Liver (tissue), 3 donors: ENCODE measurements around the gene TTC21B.

Experiments used
- JUND ChIP-seq, 2 donors: IDR thresholded peaks; 2 replicates each; pipeline ENCODE4 v1.6.1; 2016; ENCODE audit warnings: antibody characterized with exemption in 2 of 2
- TF ChIP-seq, protein P1 (sequence below): fragments of 150-350 bp; IDR thresholded peaks from 2 replicates; pipeline ENCODE4 v1.5.1; 2017; ENCODE audit warnings: improper control_type of control experiment, low read depth, low read length; ENCODE audit not compliant: missing input control
- donor health status: healthy.
- donor health status: healthy.

DNA sequence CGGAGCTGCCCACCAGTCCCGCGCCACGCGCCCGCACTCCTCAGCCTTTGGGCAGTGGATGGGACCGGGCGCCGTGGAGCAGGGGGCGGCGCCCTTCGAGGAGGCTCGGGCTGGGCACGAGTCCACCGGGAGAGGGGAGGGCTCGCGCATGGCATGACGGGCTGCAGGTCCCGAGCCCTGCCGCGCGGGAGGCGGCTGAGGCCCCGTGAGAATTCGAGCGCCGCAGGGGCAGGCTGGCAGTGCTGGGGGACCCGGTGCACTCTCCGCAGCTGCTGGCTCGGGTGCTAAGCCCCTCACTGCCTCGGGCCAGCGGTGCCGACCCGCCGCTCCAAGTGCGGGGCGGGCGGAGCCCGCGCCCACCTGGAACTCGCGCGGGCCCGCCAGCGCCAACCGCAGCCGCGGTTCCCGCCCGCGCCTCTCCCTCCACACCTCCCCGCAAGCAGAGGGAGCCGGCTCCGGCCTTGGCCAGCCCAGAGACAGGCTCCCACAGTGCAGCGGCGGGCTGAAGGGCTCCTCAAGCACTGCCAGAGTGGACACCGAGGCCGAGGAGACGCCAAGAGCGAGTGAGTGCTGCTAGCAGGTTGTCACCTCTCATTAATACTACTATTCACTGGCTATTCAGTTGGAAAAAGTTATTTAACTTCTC is 3.6 kb upstream of the TTC21B start:
- TF ChIP-seq, protein P1, sequence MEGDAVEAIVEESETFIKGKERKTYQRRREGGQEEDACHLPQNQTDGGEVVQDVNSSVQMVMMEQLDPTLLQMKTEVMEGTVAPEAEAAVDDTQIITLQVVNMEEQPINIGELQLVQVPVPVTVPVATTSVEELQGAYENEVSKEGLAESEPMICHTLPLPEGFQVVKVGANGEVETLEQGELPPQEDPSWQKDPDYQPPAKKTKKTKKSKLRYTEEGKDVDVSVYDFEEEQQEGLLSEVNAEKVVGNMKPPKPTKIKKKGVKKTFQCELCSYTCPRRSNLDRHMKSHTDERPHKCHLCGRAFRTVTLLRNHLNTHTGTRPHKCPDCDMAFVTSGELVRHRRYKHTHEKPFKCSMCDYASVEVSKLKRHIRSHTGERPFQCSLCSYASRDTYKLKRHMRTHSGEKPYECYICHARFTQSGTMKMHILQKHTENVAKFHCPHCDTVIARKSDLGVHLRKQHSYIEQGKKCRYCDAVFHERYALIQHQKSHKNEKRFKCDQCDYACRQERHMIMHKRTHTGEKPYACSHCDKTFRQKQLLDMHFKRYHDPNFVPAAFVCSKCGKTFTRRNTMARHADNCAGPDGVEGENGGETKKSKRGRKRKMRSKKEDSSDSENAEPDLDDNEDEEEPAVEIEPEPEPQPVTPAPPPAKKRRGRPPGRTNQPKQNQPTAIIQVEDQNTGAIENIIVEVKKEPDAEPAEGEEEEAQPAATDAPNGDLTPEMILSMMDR: no peak
- no peak for TF ChIP-seq JUND (IDR thresholded peaks at IDR 0.05)
